HG03064 (cell line): ENCODE data around the gene CAMK4.

Experiments used
- ATAC-seq: cut with Tn5 transposase; IDR thresholded peaks from one replicate; pipeline ENCODE4 v1.9.1; 2021; ENCODE audit warnings: low read depth; ENCODE audit not compliant: unreplicated experiment

The CAMK4 gene

GRCh38 chr5:111223787-111224560 is at the start of gene CAMK4:
Gene CAMK4, plus strand, starts transcription at chr5:111224384. Its CDS starts 100 bp downstream, at chr5:111224484.
- peak; percentile 74 for ATAC-seq

GRCh38 chr5:111183064-111183463 is 41.1 kb upstream of the CAMK4 start:
- ATAC-seq = no peak

GRCh38 chr5:111187079-111187478 is 37.1 kb upstream of the CAMK4 start:
- ATAC-seq = no peak

- ATAC-seq = no peak
Observed at GRCh38 chr5:111194053-111194452, 30.1 kb upstream of the CAMK4 start.

GRCh38 chr5:111194925-111195324 is 29.3 kb upstream of the CAMK4 start:
- ATAC-seq = no peak

GRCh38 chr5:111197523-111197922 is 26.7 kb upstream of the CAMK4 start:
- ATAC-seq = no peak

GRCh38 chr5:111198281-111198966 is 25.8 kb upstream of the CAMK4 start:
- no peak for ATAC-seq

- no peak for ATAC-seq
Observed at GRCh38 chr5:111200828-111201227, 23.4 kb upstream of the CAMK4 start.

- no peak for ATAC-seq
Observed at GRCh38 chr5:111201705-111202104, 22.5 kb upstream of the CAMK4 start.

GRCh38 chr5:111211341-111211740 is 12.8 kb upstream of the CAMK4 start:
- ATAC-seq = no peak

GRCh38 chr5:111214052-111214742 is 10.0 kb upstream of the CAMK4 start:
- ATAC-seq = no peak

- ATAC-seq = no peak
Observed at GRCh38 chr5:111215971-111216370, 8.2 kb upstream of the CAMK4 start.

GRCh38 chr5:111221139-111221538 is 3.0 kb upstream of the CAMK4 start:
- ATAC-seq = no peak

- no peak for ATAC-seq
Observed at GRCh38 chr5:111223101-111223786, 940 bp upstream of the CAMK4 start.

- peak; percentile 26 for ATAC-seq
Observed at GRCh38 chr5:111224561-111225345, 569 bp downstream of the CAMK4 start.

- ATAC-seq = no peak
Observed at GRCh38 chr5:111225926-111226325, 1.7 kb downstream of the CAMK4 start.

GRCh38 chr5:111226556-111226955 is 2.4 kb downstream of the CAMK4 start:
- no peak for ATAC-seq

GRCh38 chr5:111227226-111227782 is 3.1 kb downstream of the CAMK4 start:
- no peak for ATAC-seq

GRCh38 chr5:111227801-111228200 is 3.6 kb downstream of the CAMK4 start:
- ATAC-seq = no peak
